ENCODE results near the gene ABCB10.
"Not testable (repeated sequence)": the region's sequence is repeated elsewhere in the genome, so short reads cannot be mapped to it uniquely, and the experiment has no call there.

ABCB10 gene

DNA sequence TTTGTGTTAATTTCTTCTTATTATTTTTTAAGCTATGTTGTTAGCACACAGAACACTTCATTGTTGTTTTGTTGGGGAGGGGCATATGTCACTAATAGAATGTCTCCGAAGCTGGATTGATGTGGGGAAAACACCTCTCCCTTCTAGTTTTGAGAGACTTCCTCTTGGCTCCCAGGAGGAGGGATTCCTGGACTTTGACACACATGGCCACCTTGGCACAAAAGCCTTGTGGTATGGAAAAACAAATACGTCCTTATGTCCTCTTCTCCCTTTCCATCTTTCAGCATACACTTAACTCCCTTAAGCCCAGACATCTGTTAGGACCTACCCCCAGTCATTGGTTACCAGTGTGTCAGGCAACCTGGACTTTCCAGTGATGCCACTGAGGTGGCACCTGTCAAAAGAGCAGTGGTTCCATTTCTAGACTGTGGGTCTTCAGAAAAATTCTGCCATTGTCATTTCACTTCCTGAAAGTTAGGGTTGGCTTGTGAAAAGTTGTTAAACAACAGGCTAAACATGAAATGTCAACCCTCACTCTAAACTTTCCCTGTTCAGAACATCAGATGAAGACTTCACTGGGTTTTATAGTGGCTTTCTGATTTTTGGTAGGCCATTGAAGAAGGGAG, 12.5 kb upstream of the ABCB10 start:
- no peak for DNase-seq

DNA sequence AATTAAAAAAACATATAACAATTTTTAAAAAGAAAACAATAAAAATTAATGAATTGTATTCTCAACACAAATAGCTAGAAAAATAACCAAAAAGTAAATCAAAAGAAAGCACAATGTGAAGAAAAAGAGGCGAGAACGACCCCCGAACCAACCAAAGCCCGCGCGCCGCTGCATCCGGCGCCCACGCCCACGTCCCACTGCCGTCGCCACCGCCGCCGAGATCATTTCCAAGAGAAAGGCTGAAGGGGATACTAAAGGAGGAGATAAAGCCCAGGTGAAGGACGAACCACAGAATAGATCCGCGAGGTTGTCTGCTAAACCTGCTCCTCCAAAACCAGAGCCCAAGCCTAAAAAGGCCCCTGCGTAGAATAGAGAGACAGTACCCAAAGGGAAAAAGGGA, 11.8 kb upstream of the ABCB10 start:
- DNase-seq = no peak

DNA sequence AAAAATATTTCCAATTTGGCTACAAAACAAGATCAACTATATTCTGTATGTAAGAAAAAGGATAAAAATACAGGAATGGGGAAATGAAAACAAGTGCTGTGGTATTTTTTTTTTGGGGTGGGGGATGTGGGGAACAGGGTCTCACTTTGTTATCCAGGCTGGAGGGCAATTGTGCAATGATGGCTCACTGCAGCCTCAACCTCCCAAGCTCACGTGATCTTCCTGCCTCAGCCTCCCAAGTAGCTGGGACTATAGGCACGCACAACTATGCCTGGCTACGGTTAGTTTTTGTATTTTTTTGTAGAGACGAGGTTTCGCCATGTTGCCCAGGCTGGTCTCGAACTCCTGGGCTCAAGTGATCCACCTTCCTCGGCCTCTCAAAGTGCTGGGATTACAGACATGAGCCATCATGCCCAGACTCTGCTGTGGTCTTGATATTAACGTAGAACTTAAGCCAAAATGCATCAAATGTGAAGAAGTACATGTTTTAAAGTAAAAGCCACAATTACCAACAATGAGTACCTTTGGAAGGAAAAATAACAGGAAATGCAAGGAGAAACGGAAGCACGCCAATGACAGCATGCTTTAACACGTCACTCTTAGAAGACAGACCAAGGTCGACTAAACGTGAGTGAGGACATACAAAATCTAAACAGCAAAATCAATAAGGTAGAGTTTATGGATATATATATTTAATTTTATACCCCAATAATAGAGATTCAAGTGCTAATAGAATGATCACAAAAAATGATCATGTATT, 8.8 kb upstream of the ABCB10 start:
- DNase-seq = no peak

DNA sequence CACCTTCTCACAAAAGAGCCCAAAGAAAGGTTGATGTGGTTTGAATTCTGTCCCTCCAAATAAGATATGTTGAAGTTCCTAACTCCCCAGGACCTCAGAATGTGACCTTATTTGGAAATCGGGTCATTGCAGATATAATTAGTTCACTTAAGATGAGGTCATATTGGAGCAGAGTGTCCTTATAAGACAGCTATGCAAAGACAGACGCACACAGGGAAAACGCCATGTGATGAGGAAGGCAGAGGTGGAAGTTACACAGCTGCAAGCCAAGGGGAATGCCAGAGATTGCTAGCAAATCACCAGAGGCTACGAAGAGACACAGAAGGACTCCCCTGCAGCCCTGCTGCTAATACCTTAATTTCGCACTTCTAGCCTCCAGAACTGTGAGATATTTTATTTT, 5.2 kb upstream of the ABCB10 start:
- no peak for DNase-seq

DNA sequence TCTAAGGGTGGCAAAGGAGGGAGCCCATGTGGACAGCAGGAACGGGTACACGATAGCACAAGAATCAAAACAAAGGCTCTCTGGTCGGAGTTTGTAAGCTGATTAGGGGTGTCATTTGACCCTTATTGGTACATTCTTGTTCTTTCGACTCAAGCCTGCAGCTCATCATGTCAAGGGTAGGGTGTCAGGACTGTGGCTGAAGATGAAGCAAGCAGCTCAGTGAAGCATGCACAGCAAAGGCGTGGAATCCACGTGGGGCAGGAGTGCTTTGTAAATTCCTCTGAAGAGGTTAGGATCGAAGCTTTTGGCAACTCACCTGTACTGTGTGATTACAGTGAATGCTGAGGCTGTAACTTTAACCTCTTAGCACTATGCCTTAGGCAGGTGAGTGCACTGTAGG, 4.7 kb upstream of the ABCB10 start:
- DNase-seq = no peak

DNA sequence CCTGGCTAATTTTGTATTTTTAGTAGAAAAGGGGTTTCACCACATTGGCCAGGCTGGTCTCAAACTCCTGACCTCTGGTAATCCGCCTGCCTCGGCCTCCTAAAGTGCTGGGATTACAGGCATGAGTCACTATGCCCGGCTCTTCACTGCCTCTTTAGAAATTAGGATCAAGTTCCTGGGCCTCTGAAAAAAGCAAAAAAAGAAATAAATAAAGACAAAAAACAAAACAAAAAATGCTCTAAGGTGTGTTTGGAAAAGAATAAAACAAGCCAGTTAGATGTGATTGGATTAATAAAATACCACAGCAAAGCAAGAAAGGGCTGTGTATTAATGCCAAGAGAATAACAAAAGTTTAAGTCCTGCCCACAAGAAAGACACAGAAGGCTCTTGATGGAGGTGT, 4.2 kb upstream of the ABCB10 start:
- DNase-seq = no peak

DNA sequence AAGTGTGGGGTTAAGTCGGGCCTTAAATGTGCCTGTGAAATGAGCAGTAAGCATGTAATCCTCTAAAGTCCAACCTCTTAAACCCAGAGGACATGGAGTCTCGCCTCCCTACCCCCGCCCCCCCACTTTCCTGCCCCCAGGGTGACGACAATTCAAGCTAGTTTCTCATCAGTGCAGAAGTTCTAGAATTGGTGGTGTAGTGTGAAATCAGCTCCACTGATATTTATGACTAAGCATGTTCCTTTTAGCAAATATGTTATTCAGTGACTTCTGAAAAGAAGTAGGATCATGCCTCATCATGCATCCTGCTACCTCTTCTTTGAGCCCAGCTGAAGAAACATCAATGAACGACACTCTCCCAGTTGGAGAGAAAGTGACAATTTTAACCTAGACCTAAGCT, 2.6 kb upstream of the ABCB10 start:
- DNase-seq = no peak

DNA sequence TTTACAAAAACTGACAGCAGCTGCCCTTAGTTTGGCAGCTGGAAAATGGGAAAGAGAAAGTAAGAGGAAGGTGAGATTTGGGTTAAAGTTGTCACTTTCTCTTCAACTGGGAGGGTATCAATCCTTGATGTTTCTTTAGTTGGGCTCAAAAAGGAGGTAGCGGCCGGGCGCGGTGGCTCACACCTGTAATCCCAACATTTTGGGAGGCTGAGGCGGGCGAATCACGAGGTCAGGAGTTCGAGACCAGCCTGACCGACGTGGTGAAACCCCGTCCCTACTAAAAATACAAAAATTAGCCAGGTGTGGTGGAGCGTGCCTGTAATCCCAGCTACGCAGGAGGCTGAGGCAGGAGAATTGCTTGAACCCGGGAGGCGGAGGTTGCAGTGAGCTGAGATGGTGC, 1.6 kb upstream of the ABCB10 start:
- not testable (repeated sequence) for DNase-seq

DNA sequence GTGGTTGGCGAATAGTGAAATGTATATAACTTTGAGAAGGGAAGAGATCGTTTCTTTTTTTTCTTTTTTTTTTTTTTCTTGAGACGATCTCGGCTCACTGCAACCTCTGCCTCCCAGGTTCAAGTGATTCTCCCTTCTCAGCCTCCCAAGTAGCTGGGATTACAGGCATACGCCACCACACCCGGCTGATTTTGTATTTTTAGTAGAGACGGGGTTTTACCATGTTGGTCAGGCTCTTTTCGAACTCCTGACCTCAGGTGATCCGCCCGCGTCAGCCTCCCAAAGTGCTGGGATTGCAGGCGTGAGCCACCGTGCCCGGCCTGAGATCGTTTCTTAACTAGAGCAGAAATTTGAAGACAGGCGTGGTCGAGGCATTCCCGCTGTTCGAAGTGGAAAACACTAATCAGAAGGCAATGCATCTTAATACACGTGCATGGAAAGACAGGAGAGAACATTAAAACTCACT, 862 bp upstream of the ABCB10 start:
- DNase-seq = not testable (repeated sequence)

DNA sequence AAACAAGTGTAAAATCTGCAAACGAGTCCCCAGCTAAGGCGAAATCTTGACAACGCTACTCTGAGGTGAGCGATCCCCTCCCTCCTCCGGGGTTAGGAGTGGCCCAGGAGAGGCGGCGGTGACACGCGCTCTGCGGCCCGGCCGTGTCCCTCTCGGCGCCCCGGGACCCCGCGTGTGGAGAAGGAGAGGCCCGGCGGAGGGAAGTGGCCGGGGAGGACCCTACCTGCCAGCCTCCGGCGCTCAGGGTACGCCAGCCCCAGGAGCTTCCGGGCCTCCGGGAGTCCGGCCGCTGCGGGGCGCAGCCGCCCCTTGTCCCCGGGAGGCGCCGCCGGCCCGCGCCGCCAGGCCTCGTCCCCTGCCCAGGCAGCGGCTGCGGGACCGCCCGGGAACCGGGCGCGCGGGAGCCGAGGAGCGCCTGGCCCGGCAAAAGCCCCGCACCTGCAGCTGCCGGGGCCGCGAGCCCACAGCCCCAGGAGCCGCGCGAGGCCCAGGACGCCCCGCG, 543 bp downstream of the ABCB10 start:
- DNase-seq = no peak

DNA sequence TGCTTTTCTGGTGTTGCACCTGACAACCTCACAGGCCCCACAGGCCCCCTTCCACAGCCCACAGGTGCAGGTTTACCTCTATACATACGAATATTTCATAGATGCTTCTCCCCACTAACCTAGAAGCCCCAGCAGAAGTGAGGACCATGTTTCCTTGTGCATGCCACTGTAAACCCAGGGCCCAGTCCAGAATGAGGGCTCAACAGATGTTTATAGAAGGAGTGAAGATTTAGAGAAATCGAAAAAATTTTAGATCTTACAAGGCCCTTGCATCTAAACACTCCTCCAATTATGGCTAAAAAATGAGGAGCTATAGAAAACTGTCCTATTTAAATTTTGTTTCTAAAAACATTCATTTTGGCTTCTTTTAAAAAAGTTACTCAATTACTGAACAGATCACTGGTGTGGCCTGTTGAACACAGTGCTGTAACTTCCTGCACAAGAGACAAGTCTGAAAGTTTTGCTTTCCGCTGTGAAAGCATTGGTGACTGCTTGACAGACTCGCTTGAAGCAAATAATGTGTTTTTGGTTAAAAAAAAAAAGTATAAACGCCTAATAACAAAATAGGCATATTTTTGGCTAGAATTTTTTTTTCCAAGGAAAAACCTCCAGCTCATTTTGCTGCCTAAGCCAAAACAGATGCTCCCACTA, 1.2 kb downstream of the ABCB10 start:
- DNase-seq = peak; percentile 28 to 58

DNA sequence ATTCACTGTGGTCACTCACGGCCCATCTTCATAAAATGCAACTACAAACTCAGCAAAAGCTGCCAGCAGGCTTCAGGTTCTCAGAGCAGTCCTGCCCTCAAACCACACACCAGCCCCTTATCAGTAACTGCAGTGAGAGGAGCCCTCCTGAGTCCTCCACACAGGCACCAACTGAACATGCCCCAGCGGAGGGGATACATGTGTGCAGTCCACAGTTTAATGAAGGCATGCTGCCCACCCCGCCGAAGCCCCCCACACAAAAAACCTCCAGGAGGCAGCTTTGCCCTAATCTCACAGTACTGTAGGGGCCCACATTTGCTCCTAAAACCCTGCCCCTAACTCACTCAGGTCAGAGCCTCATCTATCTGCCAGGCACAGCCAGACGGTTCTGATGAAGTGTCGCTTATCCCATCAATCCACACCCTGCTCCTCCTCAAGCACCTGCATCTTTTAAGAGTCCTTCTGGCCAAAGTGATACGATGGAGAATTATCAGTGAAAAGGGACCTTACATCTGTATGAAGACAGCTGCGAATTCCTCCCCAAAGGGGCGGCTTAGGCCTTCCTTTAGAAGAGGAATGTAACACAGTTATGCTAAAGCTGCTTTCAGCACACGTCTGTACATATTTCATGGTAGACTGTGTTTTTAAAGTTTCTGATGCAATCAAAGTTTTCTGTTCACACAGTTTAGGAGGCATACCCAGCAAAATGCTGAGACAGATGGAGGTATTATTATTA, 3.5 kb downstream of the ABCB10 start:
- no peak for DNase-seq

DNA sequence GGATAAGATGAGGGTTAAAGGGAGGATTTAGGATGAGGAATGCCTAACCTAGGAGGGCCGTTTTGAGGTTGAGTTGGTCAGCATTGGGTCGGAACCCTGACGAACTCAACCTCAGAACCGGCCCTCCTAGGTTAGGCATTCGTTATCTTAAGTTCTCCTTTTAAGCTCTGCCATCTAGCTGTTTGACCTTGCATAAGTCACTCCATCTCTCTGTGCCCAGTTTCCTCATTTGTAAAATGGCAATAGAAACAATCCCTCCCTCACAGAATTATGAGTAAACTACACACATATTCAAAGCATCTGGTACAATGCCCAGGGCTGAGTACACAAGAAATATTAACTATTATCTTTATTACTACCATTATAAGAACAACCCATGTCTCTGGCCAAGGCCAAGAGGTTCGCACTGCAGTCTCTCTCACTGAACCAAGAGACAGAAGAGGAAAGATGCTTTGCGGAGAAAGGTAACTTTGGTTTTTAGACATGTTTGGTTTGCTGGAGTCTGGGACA, 4.8 kb downstream of the ABCB10 start:
- DNase-seq = peak in 1 of 2 experiments; percentile 15

DNA sequence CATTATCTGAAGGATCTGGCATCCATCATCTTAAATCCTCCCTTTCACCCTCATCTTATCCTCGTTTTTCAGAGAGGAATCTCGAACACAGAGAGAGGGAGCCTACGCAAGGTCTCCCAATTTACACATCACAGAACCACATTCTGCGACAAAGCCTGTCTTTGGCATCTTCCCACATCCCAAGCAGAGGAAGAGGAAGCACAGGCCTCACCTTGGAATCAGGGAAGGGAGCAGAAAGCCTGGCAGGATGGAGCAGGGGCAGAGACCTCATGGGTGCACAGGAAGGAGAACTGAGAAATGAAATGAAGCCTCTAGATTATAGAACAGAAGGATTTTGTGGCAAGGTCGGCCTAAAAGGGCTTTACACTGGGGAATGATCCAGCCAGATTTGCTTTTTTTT, 5.8 kb downstream of the ABCB10 start:
- no peak for DNase-seq

DNA sequence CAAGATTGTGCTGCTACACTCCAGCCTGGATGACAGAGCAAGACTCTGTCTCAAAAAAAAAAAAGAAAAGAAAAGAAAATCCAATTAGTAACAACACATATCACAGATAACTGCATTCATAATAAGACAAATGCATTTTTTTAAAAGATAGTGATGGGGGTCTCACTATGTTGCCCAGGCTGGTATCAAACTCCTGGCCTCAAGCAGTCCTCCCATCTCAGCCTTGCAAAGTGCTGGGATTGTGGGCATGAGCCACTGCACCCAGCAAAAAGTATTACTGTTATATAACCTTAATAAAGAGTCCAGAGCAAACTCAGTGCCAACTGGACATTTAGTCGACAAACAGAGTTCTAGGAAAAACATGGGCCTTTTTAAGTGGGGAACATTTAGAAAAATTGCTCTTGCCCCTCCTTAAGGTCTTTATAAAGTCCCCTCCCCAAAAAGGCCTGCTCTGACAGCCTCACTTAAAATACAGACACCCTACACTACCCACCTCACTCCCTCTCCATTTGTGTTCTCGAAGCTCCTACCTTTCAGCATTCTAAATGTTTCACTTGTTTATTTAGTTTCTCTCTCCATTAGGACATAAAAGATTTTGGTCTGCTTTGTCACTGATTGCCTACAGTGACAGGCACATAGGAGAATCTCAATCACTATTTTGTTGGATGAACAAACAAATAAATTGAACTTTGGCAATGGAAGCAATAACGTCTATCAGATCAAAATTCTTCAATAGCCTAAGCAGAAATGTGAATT, 7.5 kb downstream of the ABCB10 start:
- no peak for DNase-seq

DNA sequence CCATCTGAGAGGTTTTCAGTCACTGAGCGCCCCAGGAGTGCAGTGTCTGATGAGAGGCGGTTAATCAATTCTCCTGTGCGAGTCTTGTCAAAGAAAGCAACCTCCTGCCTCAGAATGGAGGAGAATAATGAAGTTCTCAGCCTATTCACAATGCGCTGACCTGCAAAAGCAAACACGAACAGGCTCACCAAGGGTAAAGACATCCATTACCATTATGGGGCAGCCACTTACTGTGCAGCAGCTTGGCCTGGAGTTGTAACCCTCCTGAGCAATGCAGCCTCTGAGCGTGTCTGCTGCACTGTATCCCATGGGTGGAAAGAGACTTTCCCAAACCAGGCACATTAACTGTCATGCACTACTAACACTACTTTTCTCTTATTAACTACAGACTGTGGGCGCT, 11.0 kb downstream of the ABCB10 start:
- DNase-seq = no peak

DNA sequence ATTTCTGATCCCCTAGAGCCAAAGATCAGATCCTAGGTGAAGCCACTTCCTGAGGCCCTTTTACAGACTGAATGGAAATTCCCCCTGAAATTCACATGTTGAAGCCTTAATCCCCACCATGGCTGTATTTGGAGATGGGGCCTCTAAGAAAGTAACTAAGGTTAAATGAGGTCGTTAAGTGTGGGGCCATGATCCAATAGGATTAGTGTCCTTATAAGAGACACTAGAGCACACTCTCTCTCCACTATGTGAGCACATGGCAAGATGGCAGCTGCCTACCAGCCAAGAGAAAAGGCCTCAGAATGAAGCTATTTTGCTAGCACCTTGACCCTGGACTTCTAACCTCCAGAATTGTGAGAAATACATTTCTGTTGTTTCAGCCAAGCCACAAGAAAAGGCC, 13.9 kb downstream of the ABCB10 start:
- DNase-seq = no peak

DNA sequence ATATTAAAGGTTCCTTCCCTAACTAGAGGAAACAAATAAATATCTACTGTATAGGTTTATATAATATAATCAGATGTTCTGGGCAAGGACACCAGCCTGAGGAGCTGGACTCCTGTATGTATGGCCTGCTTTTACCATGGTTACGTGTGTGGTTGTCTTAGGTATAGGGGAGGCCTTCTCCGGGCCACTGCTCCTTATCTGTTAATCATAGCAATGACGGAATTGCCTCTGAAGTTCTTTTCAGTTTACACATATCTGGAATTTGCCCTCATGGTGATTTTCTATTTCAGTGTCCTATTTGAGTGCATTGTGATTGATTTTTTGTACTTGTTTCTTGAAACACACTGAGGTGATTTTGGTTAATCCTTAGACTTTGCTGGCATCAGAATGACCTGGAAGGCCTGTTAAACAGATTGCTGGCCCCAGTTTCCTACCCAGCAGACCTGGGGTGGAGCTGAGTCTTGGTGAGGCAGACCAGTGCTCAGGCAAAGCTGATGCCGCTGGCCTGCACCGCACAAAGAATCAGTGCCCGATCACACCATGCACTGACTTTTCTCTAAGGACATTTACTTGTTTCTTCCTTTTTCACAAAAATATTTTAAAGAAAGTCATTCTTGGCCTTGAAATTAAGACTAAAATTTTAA, 18.5 kb downstream of the ABCB10 start:
- DNase-seq = no peak

DNA sequence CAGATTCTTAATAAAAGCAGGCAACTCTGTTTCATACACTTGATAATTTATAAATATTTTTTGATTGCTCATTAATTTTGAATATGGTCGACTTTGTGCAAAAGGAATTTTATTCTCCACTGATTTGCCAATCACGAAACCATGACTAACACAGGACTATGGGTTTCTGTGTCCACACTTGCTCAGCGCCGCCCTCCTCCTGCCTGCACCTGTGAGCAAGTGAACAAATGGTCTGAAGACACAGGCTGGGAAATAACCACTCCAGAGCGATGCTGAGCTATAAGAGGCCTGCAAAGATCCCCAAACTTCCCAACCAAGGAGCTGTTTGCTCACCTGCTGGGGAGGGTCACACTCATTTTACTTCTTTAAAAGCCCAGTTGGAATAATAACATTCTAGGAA, 19.6 kb downstream of the ABCB10 start:
- DNase-seq = no peak

DNA sequence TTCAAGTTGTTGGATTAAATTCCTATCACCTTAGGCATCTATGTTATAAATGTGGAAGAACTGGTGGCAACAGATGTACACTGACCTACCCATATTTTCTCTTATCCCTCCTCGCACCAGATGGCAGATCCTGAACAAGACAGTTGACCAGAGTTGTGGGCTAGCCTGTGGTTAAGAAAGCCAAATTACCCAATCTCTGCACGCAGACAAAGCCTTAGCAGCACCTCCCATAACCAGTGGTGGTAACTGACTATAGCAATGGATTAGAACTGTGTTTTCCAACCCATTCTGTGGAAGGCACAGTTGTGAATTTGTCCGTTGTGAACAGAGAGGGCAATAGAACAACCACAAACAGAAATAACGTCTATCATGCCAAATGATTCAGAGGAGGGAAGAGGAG, 20.6 kb downstream of the ABCB10 start:
- peak; percentile 97 for DNase-seq

DNA sequence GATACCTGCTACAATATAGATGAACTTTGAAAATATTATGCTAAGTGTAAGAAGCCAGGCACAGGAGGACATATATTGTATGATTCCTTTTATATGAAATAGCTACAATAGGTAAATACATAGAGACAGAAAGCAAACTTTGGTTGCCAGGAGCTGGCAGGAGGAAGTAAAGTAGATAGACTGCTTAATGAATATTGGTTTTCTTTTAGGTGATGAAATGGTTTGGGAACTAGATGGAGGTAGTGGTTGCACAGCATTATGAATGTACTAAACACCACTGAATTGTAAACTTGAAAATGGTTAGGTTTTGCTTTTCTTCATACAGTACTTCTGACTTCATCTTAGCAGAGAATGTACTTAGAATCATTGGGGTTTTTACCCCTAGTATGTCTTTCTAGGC, 21.5 kb downstream of the ABCB10 start:
- peak; percentile 81 to 90 for DNase-seq

DNA sequence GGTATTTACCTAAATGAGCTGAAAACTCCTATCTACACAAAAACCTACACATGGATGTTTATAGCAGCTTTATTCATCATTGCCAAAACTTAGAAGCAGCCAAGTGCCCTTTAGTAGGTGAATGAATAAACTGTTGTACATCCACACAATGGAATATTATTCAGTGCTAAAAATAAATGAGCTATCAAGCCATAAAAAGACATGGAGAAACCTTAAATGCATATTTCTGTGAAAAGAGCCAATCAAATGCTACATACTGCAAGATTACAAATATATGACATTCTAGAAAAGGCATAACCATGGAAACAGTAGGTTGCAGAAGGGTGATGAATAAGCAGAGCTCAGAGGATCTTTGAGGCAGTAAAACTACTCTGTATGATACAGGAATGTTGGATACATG, 23.3 kb downstream of the ABCB10 start:
- DNase-seq = no peak

Measured in AML-193 (cell line).